GM19043 (cell line): Measurements from ENCODE around the gene WNT1.

Source experiments
- ATAC-seq: cut with Tn5 transposase; IDR thresholded peaks from one replicate; pipeline ENCODE4 v1.9.1; 2021; ENCODE audit warnings: low read depth; ENCODE audit not compliant: unreplicated experiment

Gene WNT1

GRCh38 chr12:48978291-48978740 lies at the start of gene WNT1:
TSS of gene WNT1 (plus strand) at chr12:48978322. CDS start at chr12:48978651, 329 bp downstream.
- no peak for ATAC-seq

GRCh38 chr12:48929551-48929950 lies 48.6 kb upstream of the WNT1 start:
- no peak for ATAC-seq

- no peak for ATAC-seq
Measured at GRCh38 chr12:48930475-48930874, 47.6 kb upstream of the WNT1 start.

- ATAC-seq = no peak
Measured at GRCh38 chr12:48932878-48933277, 45.2 kb upstream of the WNT1 start.

GRCh38 chr12:48933664-48934311 lies 44.3 kb upstream of the WNT1 start:
- ATAC-seq = no peak

- ATAC-seq = no peak
Measured at GRCh38 chr12:48934312-48934706, 43.8 kb upstream of the WNT1 start.

- no peak for ATAC-seq
Measured at GRCh38 chr12:48936379-48936979, 41.6 kb upstream of the WNT1 start.

- no peak for ATAC-seq
Measured at GRCh38 chr12:48937170-48937569, 41.0 kb upstream of the WNT1 start.

- ATAC-seq = no peak
Measured at GRCh38 chr12:48938805-48939204, 39.3 kb upstream of the WNT1 start.

- ATAC-seq = no peak
Measured at GRCh38 chr12:48940181-48940580, 37.9 kb upstream of the WNT1 start.

- ATAC-seq = no peak
Measured at GRCh38 chr12:48943221-48943620, 34.9 kb upstream of the WNT1 start.

- no peak for ATAC-seq
Measured at GRCh38 chr12:48946205-48946604, 31.9 kb upstream of the WNT1 start.

GRCh38 chr12:48946943-48947342 lies 31.2 kb upstream of the WNT1 start:
- no peak for ATAC-seq

GRCh38 chr12:48947727-48948126 lies 30.4 kb upstream of the WNT1 start:
- no peak for ATAC-seq

GRCh38 chr12:48952691-48953090 lies 25.4 kb upstream of the WNT1 start:
- no peak for ATAC-seq

- ATAC-seq = no peak
Measured at GRCh38 chr12:48954061-48954460, 24.1 kb upstream of the WNT1 start.

GRCh38 chr12:48954841-48955501 lies 23.2 kb upstream of the WNT1 start:
- no peak for ATAC-seq

- ATAC-seq = peak; percentile 16
Measured at GRCh38 chr12:48956279-48957140, 21.6 kb upstream of the WNT1 start.

GRCh38 chr12:48957141-48958048 lies 20.7 kb upstream of the WNT1 start, which contains the start of gene ARF3:
TSS of gene ARF3 (minus strand) at chr12:48957487. CDS start at chr12:48941095, 16,392 bp downstream.
- peak; percentile 82 for ATAC-seq

- ATAC-seq = no peak
Measured at GRCh38 chr12:48958049-48958388, 20.1 kb upstream of the WNT1 start.
